Panc1 (cell line): ENCODE results near the gene ANKRD18B.

Source experiments
- CTCF ChIP-seq: fragments of 450-650 bp; IDR thresholded peaks from 2 replicates; pipeline ENCODE4 v1.5.1; 2017; ENCODE audit warnings: mild to moderate bottlenecking
- POLR2AphosphoS5 ChIP-seq: IDR thresholded peaks from 2 replicates; pipeline ENCODE4 v1.6.1; 2012; ENCODE audit warnings: mild to moderate bottlenecking, low read depth, low read length, moderate library complexity
- REST ChIP-seq, 2 experiments: IDR thresholded peaks; 2 replicates each; pipeline ENCODE4 v1.6.1; 2011 to 2012; ENCODE audit warnings: low read depth in 2 of 2, control low read depth in 1 of 2, low read length in 1 of 2, mild to moderate bottlenecking in 1 of 2, moderate library complexity in 1 of 2; ENCODE audit not compliant: insufficient read depth in 1 of 2
- SIN3A ChIP-seq: IDR thresholded peaks from 2 replicates; pipeline ENCODE4 v1.6.1; 2012; ENCODE audit warnings: low read depth, mild to moderate bottlenecking, low read length, moderate library complexity, borderline replicate concordance; ENCODE audit not compliant: insufficient read depth
- TCF7L2 ChIP-seq: IDR thresholded peaks from 2 replicates; pipeline ENCODE4 v1.6.1; 2011; ENCODE audit warnings: mild to moderate bottlenecking, low read depth, low read length, inconsistent platforms

- TF ChIP-seq CTCF (no peak), POLR2AphosphoS5 (no peak), TCF7L2 (no peak), SIN3A (no peak), REST (IDR thresholded peaks at IDR 0.05; ENCODE audit: insufficient read depth in 1 of 2, low read depth in 2 of 2, low read length in 1 of 2) (no peak)
Measured at GRCh38 chr9:33524306-33524947, 376 bp downstream of the ANKRD18B start.
